ENCODE results near the gene GALR2. TPM values are rescaled to one million over a fixed set of nuclear protein-coding genes. Genes with fewer than 3 reads are reported as not detected.
A peak's percentile ranks its signal among the peaks of the same experiment; 100 is the strongest.
"Not testable (repeated sequence)": the region's sequence is repeated elsewhere in the genome, so short reads cannot be mapped to it uniquely, and the experiment has no call there.

The GALR2 gene, protein sequence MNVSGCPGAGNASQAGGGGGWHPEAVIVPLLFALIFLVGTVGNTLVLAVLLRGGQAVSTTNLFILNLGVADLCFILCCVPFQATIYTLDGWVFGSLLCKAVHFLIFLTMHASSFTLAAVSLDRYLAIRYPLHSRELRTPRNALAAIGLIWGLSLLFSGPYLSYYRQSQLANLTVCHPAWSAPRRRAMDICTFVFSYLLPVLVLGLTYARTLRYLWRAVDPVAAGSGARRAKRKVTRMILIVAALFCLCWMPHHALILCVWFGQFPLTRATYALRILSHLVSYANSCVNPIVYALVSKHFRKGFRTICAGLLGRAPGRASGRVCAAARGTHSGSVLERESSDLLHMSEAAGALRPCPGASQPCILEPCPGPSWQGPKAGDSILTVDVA
- 1 to 10 TPM in 1 of 4 donors, under 1 TPM in 2, not detected in 1; 0.14 to 1.2 (median 0.38) TPM for polyA plus RNA-seq (ENCODE audit: insufficient read length in 4 of 4)

DNA sequence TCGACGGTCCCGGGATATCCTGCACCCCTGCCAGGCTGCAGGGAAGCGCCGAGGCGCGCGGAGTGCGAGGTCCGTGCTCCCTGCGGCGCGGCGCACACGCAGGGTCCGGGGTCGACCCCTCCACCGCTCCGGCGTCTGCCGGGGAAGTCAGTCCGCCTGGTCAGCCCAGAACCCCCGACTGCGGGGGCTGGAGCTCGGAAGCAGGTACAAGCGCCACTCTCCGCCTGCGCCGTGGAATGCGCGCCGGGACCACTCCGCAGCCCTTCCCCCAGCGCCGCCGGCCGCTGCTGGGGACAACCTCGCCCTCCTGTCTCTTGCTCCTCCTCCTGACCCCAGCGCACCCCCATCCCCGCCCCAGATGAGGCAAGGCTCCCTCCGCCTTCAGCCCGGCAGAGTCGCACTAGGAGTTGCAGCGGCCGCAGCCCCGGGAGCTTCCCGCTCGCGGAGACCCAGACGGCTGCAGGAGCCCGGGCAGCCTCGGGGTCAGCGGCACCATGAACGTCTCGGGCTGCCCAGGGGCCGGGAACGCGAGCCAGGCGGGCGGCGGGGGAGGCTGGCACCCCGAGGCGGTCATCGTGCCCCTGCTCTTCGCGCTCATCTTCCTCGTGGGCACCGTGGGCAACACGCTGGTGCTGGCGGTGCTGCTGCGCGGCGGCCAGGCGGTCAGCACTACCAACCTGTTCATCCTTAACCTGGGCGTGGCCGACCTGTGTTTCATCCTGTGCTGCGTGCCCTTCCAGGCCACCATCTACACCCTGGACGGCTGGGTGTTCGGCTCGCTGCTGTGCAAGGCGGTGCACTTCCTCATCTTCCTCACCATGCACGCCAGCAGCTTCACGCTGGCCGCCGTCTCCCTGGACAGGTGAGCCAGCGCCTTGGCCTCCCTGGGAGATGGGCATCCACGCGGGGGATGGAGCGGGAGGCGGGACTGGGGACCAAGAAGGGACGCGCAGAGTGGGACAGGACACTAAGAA is at the start of gene GALR2:
TSS of gene GALR2 (plus strand) at position 392 of the 974 bp plus-strand sequence. CDS start at position 495, 103 bp downstream.
- DNase-seq (ENCODE audit: low read depth in 4 of 4, low spot score in 3 of 4) = no peak

DNA sequence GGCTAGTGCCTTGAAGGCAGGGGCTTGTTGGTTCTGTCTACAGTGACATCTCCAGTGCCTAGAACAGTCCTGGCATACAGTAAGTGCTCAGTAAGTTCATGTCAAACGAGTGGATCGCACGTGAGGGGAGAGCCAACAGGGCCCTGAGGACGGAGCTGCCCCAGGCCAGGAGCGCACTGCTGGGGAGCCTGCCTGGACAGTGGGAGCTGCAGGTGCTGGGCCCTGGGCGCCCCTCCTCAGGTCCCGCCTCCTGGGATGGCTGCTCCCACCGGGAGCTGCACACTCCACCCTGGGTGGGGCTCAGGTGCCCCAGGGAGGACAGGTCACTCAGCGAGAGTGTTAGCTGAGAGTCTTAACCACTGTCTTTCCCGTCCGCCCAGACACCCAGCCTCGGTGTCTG is 49.3 kb upstream of the GALR2 start:
- no peak for DNase-seq (ENCODE audit: low read depth in 4 of 4, low spot score in 3 of 4)

DNA sequence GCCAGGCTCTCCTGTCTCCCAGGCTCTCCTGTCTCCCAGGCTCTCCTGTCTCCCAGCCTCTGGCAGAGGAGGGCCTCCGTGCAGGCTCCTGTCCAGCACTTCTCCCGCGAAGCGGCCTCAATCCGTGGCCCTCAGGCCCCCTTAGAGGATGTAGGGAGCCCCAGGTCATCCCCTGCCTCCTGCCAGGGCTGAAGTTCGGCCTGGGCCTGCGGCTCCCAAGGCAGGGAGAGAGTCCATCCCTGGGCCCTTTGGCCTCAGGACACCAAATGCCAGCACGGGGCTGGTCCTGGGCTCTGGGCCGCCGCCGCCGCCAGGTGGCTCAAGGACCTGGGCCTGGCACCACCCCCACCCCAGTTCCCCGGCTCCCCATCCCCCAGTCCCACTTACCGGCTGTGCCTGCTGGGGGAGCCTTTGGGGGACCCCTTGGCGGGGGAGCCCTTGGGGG is 47.8 kb upstream of the GALR2 start:
- no peak for DNase-seq (ENCODE audit: low read depth in 4 of 4, low spot score in 3 of 4)

- peak in 1 of 4 donors; percentile 49 for DNase-seq (ENCODE audit: low read depth in 4 of 4, low spot score in 3 of 4)
Measured at GRCh38 chr17:76027159-76027839, 47.3 kb upstream of the GALR2 start, which contains the start of gene EVPL. Gene EVPL, minus strand, starts transcription at chr17:76027306. Its CDS starts 108 bp downstream, at chr17:76027198.

DNA sequence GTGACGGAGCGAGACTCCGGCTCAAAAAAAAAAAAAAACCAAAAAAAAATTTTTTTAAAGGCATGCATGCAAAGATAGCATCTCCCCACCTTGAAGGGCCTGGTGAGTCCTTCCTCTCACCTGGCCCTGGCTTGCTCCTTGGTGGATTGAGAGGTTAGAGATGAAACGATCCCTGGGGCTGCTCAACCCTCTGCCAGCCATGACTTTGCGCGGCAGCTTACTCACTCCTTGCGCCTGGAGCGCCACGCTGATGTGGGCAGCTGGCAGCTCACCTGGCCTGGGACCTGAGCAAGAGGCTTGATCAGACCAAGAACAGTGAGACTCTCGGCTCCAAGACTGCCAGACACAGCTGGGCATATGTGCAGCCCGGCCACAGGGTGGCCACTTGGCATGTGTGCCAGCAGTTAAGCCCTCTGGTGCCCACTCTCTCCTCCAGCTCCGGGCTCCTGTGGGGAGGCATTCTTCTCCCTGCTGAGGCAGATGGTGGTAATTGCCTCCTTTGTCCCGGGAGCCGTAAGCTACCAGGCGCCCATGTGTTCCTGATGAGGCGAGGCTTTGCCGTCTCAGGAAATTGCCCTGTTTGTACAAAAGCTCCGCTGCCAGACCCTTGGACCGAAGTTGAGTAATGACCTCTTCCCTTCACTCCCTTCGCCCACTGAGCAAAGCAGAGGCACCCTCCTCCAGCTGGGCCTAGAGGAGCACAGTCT is 42.4 kb upstream of the GALR2 start:
- no peak for DNase-seq (ENCODE audit: low read depth in 4 of 4, low spot score in 3 of 4)

GRCh38 chr17:76032780-76033108 is 41.8 kb upstream of the GALR2 start:
- DNase-seq (ENCODE audit: low read depth in 4 of 4, low spot score in 3 of 4) = no peak

- DNase-seq (ENCODE audit: low read depth in 4 of 4, low spot score in 3 of 4) = no peak
Measured at GRCh38 chr17:76033139-76033538, 41.4 kb upstream of the GALR2 start.

- no peak for DNase-seq (ENCODE audit: low read depth in 4 of 4, low spot score in 3 of 4)
Measured at GRCh38 chr17:76034428-76035350, 39.9 kb upstream of the GALR2 start.

- DNase-seq (ENCODE audit: low read depth in 4 of 4, low spot score in 3 of 4) = no peak
Measured at GRCh38 chr17:76036497-76037261, 37.9 kb upstream of the GALR2 start.

DNA sequence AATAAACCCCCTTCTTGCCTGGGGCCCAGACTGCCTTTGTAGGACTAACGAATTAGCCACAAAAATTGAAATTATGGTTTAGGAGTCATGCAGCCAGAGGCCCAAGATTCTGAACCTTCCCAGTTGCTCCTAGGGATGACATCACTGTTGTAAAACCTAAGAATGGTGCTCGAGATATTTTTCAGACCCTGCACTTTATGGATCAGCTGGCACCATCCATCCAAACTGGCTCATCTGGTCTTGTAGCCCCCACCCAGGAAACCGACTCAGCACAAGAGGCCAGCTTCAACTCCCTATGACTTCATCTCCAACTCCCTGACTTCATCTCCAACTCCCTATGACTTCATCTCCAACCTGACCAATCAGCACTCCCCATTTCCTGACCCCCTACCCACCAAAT is 36.5 kb upstream of the GALR2 start:
- no peak for DNase-seq (ENCODE audit: low read depth in 4 of 4, low spot score in 3 of 4)

DNA sequence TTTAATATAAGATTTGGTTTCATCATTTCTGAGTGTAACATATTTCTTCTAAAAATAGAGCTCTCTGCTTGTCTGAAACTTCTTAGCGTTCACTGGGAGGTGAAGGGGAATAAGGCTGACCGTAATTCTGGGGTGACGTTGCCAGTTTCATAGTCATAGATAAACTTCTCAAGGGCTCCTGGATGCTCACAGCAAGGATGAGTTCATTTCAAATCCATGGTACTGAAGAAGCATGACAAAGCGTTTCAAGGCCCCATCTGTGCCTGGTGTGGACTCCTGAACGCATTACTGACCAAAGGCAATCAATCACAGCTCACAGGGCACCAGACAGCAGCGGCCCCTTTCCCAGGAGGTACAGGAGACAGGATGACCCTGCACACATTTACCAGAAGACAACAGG is 35.5 kb upstream of the GALR2 start:
- no peak for DNase-seq (ENCODE audit: low read depth in 4 of 4, low spot score in 3 of 4)

DNA sequence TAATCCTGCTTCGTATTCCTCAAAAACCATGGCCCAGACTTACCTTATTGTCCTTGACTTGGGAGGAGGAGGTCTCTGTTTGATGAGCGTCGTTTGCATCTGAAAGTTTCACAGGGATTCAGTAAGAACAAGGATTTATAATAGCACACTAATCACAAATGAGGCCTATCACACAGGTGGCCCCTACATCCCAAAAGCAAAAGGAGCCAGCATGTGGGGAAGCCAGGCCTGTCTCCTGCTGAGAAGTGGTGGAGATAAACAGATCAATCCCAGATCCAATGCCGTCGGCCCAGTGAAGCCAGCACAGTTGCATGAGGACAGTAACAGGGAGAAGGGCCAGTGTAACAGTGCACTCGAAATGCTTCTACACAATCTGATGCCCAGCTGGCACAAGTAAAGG is 34.2 kb upstream of the GALR2 start:
- no peak for DNase-seq (ENCODE audit: low read depth in 4 of 4, low spot score in 3 of 4)

DNA sequence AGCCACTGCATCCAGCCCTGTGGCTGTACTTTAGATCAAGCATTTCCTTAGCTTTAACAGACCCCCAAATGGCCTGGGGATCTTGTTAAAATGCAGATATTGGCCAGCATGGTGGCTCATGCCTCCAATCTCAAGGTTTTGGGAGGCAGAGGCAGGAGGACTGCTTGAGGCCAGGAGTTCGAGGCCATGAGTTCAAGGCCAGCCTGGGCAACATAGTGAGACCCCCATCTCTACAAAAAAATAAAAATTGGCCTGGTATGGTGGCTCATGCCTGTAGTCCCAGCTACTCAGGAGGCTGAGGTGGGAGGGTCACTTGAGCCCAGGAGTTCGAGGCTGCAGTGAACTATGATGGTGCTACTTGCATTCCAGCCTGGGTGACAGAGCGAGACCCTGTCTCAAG is 31.7 kb upstream of the GALR2 start:
- not testable (repeated sequence) for DNase-seq (ENCODE audit: low read depth in 4 of 4, low spot score in 3 of 4)

DNA sequence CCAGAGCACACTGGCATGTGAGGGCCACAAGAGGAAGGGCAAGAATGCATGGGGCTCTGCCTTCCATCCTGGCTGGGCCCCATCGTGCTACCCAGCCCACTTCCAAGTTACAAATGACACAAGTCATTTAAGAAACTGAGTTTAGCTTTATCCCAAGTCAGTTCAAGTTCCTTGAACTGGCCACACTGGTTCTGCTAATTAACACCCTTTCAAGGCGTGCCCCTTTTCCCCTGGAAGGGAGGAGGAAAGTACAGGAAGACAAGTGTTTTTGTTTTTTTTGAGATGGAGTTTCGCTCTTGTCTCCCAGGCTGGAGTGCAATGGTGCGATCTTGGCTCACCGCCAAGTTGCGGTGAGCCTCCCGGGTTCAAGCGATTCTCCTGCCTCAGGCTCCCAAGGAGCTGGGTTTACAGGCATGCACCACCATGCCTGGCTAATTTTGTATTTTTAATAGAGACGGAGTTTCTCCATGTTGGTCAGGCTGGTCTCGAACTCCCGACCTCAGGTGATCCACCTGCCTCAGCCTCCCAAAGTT is 30.0 kb upstream of the GALR2 start:
- DNase-seq (ENCODE audit: low read depth in 4 of 4, low spot score in 3 of 4) = not testable (repeated sequence)

DNA sequence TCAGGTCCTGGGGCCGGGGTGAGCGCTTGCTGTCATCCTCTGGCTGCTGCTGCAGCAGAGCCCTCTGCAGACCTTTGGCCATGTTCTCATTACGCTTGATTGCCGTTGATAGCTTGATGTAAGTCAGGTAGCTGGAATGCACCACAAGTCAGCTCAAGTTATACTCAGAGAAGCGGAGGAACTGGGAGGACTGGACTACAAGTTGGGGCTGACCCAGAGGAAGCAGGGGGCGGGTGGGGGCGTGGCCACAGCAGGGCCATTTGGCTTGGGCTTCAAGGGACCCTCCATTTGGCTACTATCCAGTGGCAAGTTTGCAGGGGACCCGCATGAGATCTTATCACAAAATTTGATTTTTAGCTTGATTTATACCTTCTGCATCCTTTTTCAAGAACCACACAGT is 28.5 kb upstream of the GALR2 start:
- no peak for DNase-seq (ENCODE audit: low read depth in 4 of 4, low spot score in 3 of 4)

- no peak for DNase-seq (ENCODE audit: low read depth in 4 of 4, low spot score in 3 of 4)
Measured at GRCh38 chr17:76048025-76048605, 26.5 kb upstream of the GALR2 start.

DNA sequence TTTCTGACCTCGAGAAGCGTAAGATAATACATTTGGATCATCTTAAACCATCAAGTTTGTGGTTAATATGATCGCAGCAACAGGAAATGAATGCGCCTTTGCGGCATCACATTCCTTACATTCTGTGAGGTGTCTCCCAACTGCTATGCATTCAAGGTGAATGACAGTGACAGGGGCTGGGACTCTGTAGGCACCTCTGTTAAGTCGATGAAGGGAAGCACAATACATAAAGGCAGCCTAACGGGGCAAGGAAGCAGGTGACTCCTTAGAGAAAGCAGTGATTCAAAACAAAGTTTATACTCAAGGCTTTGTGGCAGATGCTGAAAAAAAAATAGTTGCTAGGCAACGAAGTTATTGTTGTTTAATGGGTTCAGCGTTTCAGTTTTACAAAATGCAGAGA is 25.9 kb upstream of the GALR2 start:
- no peak for DNase-seq (ENCODE audit: low read depth in 4 of 4, low spot score in 3 of 4)

GRCh38 chr17:76049239-76049638 is 25.3 kb upstream of the GALR2 start:
- DNase-seq (ENCODE audit: low read depth in 4 of 4, low spot score in 3 of 4) = no peak
